ENCODE measurements around the gene DYNAP.

DYNAP gene

GRCh38 chr18:54561706-54562267, 29.3 kb upstream of the DYNAP start:
- no peak overlapping the region for H3K4me3 ChIP-seq (ENCODE audit: low read depth, low read length)
- TF ChIP-seq CTCF (IDR thresholded peaks at IDR 0.05; ENCODE audit: borderline replicate concordance, insufficient read depth, low read depth, low read length): no peak

GRCh38 chr18:54580202-54580729, 10.8 kb upstream of the DYNAP start:
- no peak for TF ChIP-seq CTCF (IDR thresholded peaks at IDR 0.05; ENCODE audit: borderline replicate concordance, insufficient read depth, low read depth, low read length)
- no peak overlapping the region for H3K4me3 ChIP-seq (ENCODE audit: low read depth, low read length)

- TF ChIP-seq CTCF (IDR thresholded peaks at IDR 0.05; ENCODE audit: borderline replicate concordance, insufficient read depth, low read depth, low read length): no peak
- no peak overlapping the region for H3K4me3 ChIP-seq (ENCODE audit: low read depth, low read length)
Observed at GRCh38 chr18:54584065-54584464, 7.0 kb upstream of the DYNAP start.

- H3K4me3 ChIP-seq (ENCODE audit: low read depth, low read length): no peak overlapping the region
- no peak for TF ChIP-seq CTCF (IDR thresholded peaks at IDR 0.05; ENCODE audit: borderline replicate concordance, insufficient read depth, low read depth, low read length)
Observed at GRCh38 chr18:54585743-54586142, 5.3 kb upstream of the DYNAP start.

- no peak overlapping the region for H3K4me3 ChIP-seq (ENCODE audit: low read depth, low read length)
- no peak for TF ChIP-seq CTCF (IDR thresholded peaks at IDR 0.05; ENCODE audit: borderline replicate concordance, insufficient read depth, low read depth, low read length)
Observed at GRCh38 chr18:54604211-54604610, 13.2 kb downstream of the DYNAP start.

- H3K4me3 ChIP-seq (ENCODE audit: low read depth, low read length): no peak overlapping the region
- TF ChIP-seq CTCF (IDR thresholded peaks at IDR 0.05; ENCODE audit: borderline replicate concordance, insufficient read depth, low read depth, low read length): no peak
Observed at GRCh38 chr18:54606835-54607212, 15.8 kb downstream of the DYNAP start.

- no peak for TF ChIP-seq CTCF (IDR thresholded peaks at IDR 0.05; ENCODE audit: borderline replicate concordance, insufficient read depth, low read depth, low read length)
- H3K4me3 ChIP-seq (ENCODE audit: low read depth, low read length): no peak overlapping the region
Observed at GRCh38 chr18:54607213-54608027, 16.4 kb downstream of the DYNAP start.
